GM19455 (cell line): Measurements from ENCODE around the gene TLL2.

Experiments
- ATAC-seq: cut with Tn5 transposase; IDR thresholded peaks from one replicate; pipeline ENCODE4 v1.9.1; 2021; ENCODE audit not compliant: unreplicated experiment

Gene TLL2

GRCh38 chr10:96427291-96427690 lies 86.4 kb downstream of the TLL2 start:
- no peak for ATAC-seq

GRCh38 chr10:96422525-96422924 lies 91.2 kb downstream of the TLL2 start:
- no peak for ATAC-seq

GRCh38 chr10:96421995-96422394 lies 91.7 kb downstream of the TLL2 start:
- ATAC-seq, result no peak

- ATAC-seq, result no peak
Observed at GRCh38 chr10:96420228-96421009, 93.3 kb downstream of the TLL2 start.

- ATAC-seq, result no peak
Observed at GRCh38 chr10:96419351-96419750, 94.4 kb downstream of the TLL2 start.

- ATAC-seq, result no peak
Observed at GRCh38 chr10:96418582-96418981, 95.1 kb downstream of the TLL2 start.

- ATAC-seq, result no peak
Observed at GRCh38 chr10:96417441-96417840, 96.3 kb downstream of the TLL2 start.

- ATAC-seq, result no peak
Observed at GRCh38 chr10:96416643-96417042, 97.1 kb downstream of the TLL2 start.

GRCh38 chr10:96415891-96416554 lies 97.7 kb downstream of the TLL2 start:
- no peak for ATAC-seq

GRCh38 chr10:96415150-96415890 lies 98.4 kb downstream of the TLL2 start:
- no peak for ATAC-seq

GRCh38 chr10:96414303-96414702 lies 99.4 kb downstream of the TLL2 start:
- no peak for ATAC-seq

- no peak for ATAC-seq
Observed at GRCh38 chr10:96413151-96413787, 100.5 kb downstream of the TLL2 start.

GRCh38 chr10:96411716-96412320 lies 101.9 kb downstream of the TLL2 start:
- ATAC-seq, result no peak

GRCh38 chr10:96410296-96410695 lies 103.4 kb downstream of the TLL2 start:
- ATAC-seq, result no peak

- no peak for ATAC-seq
Observed at GRCh38 chr10:96408201-96408600, 105.5 kb downstream of the TLL2 start.

- ATAC-seq, result no peak
Observed at GRCh38 chr10:96407560-96408069, 106.1 kb downstream of the TLL2 start.

GRCh38 chr10:96406091-96406490 lies 107.6 kb downstream of the TLL2 start:
- no peak for ATAC-seq

GRCh38 chr10:96402417-96403305 lies 111.1 kb downstream of the TLL2 start:
- ATAC-seq, result no peak

GRCh38 chr10:96401036-96401435 lies 112.7 kb downstream of the TLL2 start:
- ATAC-seq, result no peak

- no peak for ATAC-seq
Observed at GRCh38 chr10:96400465-96400864, 113.3 kb downstream of the TLL2 start.
